GM19468 (cell line): ENCODE results near the gene MSANTD3.

ENCODE experiments used
- ATAC-seq: cut with Tn5 transposase; IDR thresholded peaks from one replicate; pipeline ENCODE4 v1.9.1; 2021; ENCODE audit warnings: mild to moderate bottlenecking, moderate library complexity, moderate number of reproducible peaks; ENCODE audit not compliant: unreplicated experiment; ENCODE audit errors: extremely low read depth

Gene MSANTD3

DNA sequence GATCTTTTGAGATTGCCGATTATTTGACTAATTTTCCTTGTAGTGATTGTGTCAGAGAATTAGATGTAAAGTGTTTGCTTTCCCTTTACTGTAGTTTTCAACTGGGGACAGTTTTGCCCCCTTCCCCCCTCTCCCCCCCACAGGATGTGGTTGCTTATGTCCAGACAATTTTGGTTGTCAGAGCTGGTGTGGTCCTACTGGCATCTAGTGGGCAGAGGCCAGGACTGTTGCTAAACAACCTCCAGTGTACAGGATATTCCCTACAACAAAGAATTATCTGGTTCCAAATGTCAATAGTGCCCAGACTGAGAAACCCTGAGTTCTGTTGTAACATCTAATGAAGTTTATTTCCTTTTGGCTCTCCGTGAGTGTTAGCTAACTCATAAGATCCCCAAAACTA, 66.0 kb downstream of the MSANTD3 start:
- no peak for ATAC-seq

DNA sequence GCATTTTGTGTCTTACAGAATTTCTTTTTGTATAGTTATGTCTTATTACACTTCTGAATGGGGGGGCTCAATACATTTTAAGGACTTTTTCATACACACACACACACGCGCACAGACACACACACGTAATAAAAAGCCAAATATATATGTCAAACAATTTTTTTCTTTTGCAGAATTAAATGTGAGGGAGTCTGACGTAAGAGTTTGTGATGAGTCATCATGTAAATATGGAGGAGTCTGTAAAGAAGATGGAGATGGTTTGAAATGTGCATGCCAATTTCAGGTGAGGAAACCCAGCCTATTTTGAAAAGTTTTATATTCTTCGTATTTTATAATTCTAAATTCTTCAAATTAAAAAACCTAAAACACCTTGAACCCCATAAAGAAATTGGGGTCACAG, 71.6 kb downstream of the MSANTD3 start:
- ATAC-seq = no peak

DNA sequence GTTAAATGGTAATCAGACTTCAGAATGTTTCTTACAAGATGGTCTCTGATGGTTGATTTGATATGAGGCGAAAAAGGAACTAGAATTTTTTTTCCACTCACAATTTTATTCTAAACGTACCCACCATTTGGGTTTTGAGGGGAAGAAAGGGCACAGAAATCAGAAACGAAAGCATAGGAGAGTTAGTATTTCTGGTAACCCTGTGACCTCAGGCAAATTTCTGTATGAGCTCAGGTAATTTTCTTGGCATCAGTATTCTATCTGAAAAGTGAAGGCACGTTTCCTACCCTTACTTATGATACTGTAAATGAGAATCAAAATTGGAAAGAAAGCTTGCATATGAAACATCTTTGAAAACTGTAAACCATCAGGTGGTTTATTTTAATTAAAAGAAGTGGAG, 72.5 kb downstream of the MSANTD3 start:
- no peak for ATAC-seq

DNA sequence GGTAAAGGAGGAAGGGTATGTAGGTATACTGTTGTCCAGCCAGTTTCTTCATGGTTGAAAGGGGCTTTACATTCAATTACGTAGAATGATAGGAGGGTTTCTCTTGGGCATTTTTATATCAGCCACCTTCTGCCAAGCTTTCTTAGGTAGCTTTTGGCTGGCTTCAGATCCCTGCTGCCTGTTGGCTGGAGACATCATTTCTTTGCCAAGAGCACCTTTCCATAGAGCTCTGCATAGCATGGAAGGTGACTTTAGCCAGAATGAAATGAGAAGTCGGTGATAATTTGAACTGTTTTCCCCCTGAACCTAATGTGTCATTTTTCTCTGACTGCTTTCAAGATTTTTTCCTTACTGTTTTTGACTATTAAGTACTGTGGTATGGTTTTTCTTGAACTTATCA, 72.9 kb downstream of the MSANTD3 start:
- ATAC-seq = no peak
